ENCODE data around the gene GRM4.

GRM4 gene

DNA sequence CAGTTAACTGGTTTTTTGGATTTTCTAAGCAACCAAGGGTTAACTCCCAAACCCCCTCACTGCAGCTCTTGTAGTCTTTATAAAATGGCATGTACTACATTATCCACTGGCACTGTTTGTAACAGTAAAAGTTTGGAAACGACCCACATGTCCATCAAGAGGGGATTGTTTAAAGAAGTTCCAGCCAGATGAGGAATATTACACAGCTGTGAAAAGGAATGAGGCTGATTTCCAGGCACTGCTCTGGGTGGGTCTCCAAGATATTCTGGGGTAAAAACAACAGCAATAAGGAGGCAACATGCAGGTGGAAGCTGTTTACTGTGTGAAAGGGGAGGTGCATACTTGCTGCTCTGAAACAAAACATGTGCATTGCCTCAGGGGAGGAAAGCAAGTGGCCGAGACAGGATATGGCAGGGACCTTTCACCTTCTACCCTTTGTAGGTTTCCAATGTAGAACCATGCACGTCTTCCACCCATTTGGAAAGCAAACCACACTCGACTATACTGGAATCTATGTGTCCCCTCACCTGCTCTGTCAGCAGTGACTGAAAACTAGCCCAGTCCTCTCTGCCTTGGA is 51.9 kb downstream of the GRM4 start:
- no peak overlapping the region for H3K27ac ChIP-seq
- no peak overlapping the region for H3K4me3 ChIP-seq

DNA sequence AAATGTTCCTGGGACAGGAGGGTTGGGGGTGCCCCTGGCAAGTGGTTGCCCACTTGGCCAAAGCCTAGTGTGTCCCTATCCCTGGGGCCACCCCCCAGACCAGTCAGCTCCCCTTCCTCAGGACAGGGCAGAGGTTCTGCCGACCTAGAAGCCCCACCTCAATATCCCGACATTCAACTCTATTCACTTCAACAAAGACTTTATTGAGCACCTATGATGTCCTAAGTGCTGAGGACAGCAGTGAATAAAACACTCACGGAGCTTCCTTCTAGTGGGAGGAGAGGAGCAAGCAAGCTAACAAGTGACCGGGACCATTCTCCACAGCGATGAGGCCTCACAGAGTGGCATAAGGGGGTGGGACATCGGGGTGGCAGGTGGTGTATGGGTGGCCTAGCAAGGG is 52.7 kb downstream of the GRM4 start:
- Histone ChIP-seq H3K4me3 (no peak overlapping the region), H3K27ac (no peak overlapping the region)

DNA sequence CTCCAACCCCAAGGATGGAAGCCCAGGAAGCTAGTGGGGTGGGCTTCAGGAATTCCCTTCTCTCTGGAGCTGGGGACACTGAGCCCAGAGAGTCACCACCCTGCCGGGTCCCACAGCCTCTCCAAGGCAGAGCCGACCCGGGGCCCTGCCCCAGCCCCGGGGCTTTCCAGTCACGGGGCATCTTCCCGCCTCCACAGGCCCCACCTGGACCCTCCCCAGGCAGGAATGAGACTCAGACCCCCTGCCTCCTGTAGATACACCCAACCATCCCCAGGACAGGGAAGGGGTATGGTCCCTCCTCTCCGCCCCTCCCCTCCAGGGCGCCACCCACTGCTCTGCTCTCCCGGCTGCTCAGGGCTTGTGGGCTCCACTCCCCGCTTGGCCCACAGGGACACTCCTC is 53.3 kb downstream of the GRM4 start:
- Histone ChIP-seq H3K4me3 (no peak overlapping the region), H3K27ac (no peak overlapping the region)

DNA sequence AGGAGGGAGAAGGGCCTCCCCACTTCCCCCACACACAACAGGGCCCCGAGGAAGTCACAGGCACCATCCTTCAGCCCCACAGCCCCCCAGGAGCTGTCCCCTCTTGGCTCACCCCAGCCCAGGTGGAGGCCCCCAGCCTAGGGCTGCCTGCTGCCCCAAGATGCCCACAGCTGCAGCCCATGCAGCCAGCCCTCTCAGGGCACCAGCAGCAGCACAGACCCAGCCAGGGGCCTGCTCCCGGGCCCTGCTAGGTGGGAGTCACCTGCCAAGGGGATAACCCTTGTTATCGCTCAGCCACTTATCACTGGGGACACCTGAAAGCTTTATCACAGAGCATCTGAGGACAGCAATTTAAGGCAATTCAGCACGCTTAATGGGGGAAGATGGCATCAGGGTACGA is 55.0 kb downstream of the GRM4 start:
- H3K27ac ChIP-seq, result no peak overlapping the region
- H3K4me3 ChIP-seq, result no peak overlapping the region

DNA sequence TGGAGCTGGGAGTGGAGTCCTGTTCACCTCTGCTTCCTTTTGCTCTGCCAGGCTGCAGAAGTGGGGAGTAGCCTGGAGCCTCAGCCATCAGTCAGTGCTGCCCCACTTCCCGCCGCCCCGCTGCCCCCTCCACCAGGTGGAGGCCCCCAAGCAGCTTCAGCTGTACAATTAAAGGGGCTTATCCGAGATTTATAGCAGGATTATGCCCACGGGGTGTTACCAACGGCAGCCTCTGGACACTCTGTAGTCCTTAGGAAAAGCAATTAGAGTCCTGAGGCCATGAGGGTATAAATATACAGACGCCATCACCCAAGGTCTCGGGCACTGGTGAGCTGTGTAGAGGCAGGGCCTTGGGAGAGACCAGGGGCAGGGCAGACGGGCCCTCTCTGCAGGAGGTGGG is 55.4 kb downstream of the GRM4 start:
- H3K27ac ChIP-seq, result no peak overlapping the region
- H3K4me3 ChIP-seq, result no peak overlapping the region

DNA sequence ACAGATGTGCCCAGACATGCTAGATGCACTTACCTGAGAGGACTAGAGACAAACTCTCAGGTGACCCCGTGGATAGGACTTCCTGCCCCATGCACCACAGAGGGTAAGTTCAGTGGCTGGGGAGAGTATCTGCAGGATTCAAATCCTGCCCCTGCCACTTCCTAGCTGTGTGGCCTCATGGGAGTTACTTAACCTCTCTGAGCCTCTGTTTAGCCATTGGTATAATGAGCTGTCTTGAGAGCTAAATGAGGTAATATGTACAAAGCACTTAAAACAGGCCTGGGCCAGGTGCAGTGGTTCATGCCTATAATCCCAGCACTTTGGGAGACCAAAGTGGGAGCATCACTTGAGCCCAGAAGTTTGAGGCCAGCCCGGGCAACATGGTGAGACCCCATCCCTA is 59.3 kb downstream of the GRM4 start:
- no peak overlapping the region for H3K27ac ChIP-seq
- H3K4me3 ChIP-seq, result no peak overlapping the region

DNA sequence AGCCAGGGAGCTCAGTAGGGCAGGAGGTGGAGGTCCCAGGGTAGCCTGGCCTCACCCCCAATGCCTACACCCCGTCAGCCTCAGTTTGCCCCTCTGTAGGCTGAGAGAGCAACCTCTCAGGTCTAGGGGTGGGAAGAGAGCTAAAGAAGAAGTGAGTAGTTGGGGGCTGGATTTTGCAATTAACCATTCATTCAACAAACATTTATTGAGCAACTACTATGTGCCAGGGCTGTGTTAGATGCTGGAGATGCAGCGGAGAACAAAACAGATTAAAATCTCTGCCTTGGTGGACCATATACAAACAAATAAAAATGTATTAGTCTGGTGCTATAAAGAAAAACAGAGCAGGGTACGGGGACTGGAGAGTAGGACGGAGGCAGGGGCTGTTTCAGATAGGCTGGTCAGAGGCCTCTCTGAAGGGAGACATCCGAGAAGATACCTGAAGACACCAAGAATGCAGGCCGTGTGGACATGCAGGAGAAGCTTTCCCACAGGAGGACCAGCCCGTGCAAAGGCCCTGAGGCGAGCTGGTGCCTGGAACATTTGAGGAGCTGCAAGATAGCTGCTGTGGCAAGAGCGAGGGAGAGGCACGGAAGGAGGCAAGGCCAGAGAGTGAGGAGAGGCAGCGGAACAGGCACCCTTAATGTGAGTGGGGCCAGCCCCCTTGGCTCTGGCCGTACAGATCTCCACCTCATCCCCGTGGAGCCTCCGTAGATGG is 60.3 kb downstream of the GRM4 start:
- Histone ChIP-seq H3K27ac (no peak overlapping the region), H3K4me3 (no peak overlapping the region)

DNA sequence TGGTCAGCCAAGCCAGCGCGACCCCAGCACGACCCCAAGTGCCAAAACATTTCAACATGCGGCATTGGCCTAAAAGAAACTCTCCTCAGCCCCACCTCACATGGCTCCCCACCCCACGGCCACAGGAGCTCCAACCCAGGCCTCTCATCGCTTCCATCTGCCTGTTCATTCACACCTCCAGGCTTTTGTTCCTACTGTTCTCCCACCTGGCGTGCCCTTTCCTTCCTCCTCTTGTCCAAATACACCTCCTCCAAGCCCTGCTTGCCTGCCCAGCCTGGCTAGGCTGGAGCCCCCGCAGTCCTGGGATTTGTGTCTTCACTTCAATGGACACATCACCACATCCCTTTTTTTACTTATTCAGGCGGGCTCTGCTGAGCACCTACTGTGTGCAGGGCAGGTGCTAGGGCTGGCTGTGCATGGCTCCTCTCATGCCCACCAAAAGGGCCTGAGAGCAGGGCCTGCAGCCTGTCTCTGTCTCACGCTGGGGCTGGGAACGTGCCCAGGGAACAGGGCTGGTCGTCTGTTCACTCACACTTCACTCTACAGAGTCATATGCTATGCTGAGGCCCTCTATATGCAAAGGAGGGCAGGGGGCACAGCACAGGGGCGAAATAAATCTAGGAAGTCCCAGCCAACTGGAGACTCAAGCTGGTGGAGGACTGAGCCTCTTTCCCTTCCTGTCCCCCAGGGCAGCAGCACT is 61.1 kb downstream of the GRM4 start:
- no peak overlapping the region for H3K4me3 ChIP-seq
- H3K27ac ChIP-seq, result no peak overlapping the region

DNA sequence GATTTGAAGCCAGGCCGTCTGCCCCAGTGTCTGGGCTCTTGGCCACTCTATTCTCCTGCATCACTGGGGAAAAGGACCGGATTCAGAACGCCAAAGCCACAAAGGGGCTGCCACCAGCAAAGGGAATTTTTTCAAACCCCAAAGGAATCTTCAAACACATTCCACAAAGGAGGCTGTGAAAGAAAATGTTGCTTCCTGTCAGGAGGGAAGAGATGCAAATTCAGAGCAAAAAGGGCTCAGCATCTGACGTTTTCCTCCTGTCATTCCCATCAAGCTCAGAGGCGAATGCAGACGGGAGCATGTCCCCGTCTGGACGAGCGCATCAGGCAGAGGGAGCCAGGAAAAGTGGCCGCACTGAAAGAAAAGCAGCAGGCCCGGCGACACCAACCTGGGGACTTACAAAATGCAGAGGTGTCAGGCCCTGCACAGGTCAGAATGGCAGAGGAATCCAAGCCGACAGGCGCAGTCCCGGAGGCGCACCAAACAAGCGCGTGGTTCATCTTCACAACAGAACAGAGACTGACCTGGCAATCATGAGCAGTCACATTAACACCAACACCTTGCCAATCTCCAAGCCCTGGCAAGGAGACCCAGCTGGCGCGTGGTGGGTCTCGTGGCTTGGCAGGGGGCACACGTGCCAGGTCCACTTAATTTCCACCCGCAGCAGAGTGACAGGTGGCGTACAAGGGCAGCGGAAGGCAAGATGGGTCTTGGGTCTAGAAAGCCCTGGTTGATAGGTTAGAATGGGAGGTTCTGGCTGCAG is 62.8 kb downstream of the GRM4 start:
- H3K4me3 ChIP-seq, result no peak overlapping the region
- H3K27ac ChIP-seq, result no peak overlapping the region

DNA sequence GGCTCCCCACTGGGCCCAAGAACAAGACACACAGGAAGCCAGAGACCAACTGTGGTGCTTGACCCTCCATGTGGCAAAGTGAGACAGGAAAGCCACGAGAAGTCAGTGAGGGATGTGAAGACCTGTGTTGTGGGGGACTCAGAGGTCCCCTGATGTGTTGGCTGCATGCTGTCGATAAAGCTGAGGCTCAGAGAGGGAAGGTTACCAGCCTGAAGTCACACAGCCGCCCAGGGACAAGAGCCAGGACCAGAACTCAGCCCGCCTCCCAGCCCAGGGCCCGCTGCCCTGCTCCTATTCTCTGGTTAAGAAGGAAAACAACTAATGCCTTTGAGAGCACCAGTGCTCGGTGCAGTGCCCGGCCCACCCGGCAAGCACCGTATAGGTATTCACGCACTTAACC is 63.5 kb downstream of the GRM4 start:
- H3K27ac ChIP-seq, result no peak overlapping the region
- H3K4me3 ChIP-seq, result no peak overlapping the region

DNA sequence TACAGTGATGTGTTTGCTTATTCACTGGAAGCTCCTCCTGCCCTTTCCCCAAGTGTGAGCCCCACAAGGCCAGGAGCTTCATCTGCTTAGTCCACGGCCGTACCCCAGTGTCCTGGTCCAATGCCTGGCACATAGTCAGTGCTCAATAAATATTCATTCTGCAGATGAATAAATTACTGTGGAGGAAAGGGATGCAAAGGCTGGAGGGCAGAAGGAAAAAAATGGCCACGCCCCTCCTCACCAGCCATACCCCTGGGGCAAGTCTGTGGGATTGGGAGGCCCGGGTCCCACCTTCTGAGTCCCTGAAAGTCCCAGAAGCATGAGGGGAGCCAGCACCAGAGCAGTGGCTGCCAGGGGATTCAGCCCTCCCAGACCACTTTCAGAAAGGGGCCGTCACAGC is 65.5 kb downstream of the GRM4 start:
- H3K4me3 ChIP-seq, result no peak overlapping the region
- H3K27ac ChIP-seq, result no peak overlapping the region

DNA sequence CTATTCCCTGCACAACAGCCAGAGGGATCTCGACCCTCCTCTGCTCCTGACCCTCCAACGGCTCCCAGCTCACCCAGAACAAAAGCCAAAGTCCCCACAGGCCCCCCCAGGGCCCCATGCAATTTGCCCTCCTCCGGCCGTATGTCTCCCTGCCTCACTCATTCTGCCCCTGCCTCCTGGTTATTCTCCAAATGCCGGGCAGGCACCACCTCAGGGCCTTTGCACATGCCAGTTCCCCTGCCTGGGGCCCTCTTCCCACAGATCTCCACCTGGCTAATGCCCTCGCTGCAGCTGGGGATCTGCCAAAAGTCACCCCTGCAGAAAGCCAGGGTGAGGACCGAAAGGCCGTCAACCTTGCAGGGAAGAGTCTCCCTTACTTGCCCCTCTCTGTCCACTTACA is 66.0 kb downstream of the GRM4 start:
- Histone ChIP-seq H3K27ac (no peak overlapping the region), H3K4me3 (no peak overlapping the region)

DNA sequence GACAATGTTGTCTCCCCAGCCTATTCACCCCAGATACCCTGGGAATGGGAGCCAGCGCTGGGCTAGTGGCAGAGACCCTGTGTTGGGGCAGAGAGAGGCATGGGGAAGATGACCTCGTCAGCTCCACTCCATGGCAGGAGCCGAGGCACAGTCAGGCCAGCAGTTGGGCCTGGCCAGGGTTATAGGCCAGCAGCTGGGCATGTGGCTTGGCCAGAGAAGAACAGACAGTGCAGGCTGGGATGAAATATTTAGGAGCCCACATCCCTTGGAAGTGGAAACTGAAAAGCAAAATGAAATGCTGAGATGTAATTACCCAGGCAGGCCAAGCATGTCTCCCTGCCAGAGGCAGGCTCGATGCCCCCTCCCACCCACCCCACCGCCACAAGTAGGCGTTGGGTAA is 70.0 kb downstream of the GRM4 start:
- Histone ChIP-seq H3K4me3 (no peak overlapping the region), H3K27ac (no peak overlapping the region)

DNA sequence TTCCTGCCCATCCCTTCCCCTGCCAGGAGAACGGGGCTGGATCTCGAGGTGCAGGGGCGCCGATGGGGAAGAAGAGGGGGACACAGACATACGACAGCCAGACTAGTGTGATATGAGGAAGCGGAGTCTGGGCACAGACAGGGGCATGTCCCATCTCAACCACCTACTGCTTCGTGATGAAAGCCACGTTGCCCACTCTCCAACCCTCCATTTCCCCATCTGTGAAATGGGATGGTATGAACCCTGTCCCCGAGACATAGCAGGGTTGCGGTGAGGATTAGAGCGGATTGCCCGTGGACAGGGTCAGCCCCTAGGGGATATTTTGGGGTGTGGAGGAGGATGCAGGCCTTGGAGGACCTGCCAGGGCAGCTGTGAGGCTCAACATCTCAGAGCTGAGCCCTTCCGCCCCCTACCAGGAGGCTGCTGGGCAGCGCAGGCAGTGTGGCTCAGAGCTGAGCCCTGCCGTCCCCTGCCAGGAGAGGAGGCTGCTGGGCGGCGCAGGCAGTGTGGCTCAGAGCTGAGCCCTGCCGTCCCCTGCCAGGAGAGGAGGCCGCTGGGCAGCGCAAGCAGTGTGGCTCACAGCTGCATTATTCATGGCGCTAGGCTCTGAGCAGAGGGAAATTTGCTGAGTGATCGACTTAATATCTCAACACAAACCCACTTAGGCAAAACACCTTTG is 71.7 kb downstream of the GRM4 start:
- no peak overlapping the region for H3K27ac ChIP-seq
- H3K4me3 ChIP-seq, result no peak overlapping the region

DNA sequence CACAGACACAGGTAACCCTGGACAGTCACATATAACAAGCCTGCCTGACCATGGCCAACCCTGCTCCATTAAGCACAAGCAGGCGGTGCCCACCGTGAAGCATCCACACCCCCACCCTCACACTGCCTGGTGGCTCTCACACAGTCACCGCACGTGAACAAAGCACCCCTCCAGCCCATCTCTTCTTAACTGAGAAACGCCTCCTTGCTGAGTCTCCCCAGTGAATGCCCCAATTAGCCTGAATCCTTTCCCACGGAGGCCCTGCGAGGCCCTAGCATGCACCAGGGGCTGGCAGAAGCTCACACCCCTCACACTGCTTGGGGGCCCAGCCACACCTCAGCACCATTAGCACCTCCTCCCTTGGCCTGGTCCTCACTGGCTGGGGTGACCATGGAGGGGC is 72.3 kb downstream of the GRM4 start:
- H3K27ac ChIP-seq, result no peak overlapping the region
- no peak overlapping the region for H3K4me3 ChIP-seq

DNA sequence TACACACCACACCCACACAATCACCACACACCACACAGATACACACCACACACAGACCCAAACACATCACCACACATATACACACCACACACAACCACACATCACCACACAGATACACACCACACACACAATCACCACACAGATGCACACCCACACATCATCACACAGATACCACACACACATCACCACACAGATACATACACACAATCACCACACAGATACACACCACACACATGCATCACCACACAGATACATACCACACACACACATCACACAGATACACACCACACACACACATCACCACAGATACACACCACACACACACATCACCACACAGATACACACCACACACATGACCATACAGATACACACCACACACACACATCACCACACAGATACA is 73.2 kb downstream of the GRM4 start:
- H3K4me3 ChIP-seq, result no peak overlapping the region
- H3K27ac ChIP-seq, result no peak overlapping the region

DNA sequence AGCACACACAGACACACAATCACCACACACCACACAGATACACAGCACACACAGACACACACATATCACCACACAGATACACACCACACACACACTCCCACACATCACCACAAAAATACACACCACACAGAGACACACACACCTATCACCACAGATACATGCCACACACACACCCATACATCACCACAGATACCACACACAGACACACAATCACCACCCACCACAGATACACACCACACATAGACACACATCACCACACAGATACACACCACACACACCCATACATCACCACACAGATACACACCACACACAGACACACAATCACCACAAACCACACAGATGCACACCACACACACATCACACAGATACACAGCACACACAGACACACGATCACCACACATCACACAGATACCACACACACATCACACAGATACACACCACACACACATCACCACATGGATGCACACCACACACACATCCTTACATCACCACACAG is 74.0 kb downstream of the GRM4 start:
- Histone ChIP-seq H3K27ac (no peak overlapping the region), H3K4me3 (no peak overlapping the region)

DNA sequence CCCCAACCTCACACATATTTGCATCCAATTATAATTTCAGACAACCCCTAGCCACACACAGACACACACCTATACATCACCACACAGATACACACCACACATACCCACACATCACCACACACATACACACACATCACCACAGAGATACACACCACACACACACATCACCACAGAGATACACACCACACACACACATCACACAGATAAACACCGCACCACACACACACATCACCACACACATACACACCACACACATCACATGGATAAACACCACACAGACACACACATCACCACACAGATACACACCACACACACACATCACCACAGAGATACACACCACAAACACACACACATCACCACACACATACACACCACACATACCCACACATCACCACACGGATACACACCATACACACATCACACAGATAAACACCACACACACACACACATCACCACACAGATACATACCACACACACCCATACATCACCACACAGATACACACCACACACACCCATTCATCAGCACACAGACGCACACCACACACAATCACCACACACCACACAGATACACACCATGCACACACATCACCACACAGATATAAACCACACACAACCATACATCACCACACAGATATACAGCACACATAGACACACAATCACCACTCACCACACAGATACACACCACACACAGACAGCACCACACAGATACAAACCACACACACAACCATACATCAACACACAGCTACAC is 74.6 kb downstream of the GRM4 start:
- Histone ChIP-seq H3K27ac (no peak overlapping the region), H3K4me3 (no peak overlapping the region)

Data from skin epidermis (tissue), 12 donors.